Stimulated activated CD8-positive, alpha-beta memory T cell treated with anti-CD3 and anti-CD28 coated beads, Interleukin-7, amount 100 ng/mL, for 48 hours (primary cell): ENCODE data around the gene CCDC85A.

Experiments
- DNase-seq, 2 donors: peaks; one replicate each; pipeline ENCODE4 v3.0.0-alpha.2; 2020; ENCODE audit warnings: low read depth in 1 of 2; ENCODE audit errors: extremely low read depth in 1 of 2

Gene CCDC85A

GRCh38 chr2:56348392-56349210 is 164.8 kb downstream of the CCDC85A start:
- DNase-seq, result no peak

GRCh38 chr2:56357655-56358295 is 174.0 kb downstream of the CCDC85A start:
- no peak for DNase-seq

DNA sequence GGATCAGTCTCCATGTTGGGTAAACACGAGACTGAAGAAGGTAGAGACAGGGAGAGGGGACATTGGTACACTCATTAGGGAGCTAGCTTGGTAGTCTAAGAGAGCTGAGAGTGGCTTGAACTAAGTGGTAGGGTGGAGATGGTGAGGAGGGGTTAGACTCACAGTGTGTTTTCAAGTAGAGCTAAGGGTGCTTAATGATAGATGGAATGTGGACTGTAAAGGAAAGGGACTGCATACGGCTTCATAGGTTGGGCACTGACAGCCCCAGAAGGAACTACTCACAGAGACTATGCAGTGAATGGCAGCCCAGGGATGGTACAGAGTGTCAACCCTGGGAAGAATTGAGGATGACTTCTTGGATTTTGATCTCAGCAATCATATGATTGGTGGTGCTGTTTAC is 178.1 kb downstream of the CCDC85A start:
- no peak for DNase-seq

DNA sequence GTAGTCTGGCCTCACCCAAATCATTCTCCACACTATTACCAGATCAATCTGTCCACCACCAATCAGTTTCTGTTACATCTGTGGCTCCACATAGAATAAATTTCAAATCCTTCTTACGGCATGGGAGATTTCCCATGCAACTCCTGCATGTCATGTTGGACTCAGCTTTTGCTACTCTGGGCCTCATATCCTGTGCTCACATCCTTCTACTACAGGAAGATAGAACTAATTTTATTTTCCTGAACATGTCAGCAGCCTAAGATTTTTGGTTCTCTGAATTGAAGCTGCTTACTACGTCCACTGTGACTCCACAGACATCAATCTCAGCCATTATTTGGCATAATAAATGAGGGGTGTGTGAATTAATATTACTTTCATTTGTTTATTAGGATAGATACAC is 181.1 kb downstream of the CCDC85A start:
- DNase-seq, result no peak

DNA sequence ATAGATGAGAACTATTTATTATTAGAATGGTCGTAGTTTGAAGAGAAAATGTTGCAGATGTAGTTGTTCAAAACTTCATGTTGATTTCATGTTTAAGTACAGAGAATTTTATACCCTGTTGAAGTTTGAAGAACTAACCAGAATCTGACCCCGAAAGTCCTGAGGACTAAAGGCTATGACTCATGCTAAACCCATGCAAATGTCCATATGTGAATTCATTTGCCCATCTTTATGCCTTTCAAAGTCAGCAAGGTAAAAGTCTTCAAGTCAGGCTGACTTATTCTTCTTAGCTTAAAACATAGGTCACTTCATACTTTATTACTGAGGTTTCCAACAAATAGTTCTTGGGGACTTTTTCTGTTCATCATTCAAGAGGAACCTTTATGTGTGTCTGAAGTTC is 185.5 kb downstream of the CCDC85A start:
- DNase-seq, result no peak

- no peak for DNase-seq
Observed at GRCh38 chr2:56372071-56372656, 188.4 kb downstream of the CCDC85A start.

GRCh38 chr2:56375251-56375650 is 191.5 kb downstream of the CCDC85A start:
- no peak for DNase-seq

DNA sequence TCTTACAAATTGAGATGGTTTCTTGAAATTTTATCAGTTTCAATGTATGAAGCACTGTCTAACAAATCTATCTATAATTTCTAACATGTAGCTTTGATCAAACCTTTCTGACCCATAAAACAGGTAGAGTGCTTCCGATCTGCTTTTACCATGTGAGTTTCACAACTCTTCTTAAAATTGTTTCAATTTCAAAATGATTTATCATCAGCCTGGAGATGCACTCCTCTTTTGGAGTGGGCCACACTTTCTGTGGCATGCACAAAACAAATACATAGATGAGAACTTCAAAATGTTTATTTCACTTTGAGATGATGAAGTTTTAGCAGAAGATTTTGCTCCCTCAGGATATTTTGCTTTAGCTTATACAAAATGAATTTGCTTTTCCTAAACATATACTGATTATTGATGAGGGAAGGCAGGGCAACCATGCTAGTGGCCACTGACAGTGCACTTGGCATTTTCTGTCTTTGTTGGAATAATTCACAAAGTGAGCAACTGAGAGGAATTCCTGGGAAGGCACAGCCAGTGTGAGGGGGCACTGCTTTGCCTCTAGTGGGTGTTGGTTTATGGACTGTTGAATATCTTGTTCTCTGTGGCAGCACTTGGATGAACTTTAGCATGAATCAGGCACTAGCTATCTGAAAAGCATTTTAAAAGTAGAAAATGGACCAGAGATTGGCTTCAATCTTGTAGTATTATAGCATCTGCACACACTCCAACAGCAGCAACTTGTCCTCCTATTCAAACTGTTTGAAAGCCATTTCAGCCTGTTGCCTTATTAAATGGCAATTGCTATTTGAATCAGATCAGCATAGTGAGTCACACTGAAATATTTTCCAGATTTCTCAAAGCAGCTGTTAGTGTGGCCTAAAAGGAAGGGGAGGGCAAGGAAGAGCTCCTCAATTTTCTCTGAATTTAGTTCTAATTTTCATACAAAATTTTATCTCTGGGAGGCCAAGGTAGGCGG is 193.2 kb downstream of the CCDC85A start:
- no peak for DNase-seq

DNA sequence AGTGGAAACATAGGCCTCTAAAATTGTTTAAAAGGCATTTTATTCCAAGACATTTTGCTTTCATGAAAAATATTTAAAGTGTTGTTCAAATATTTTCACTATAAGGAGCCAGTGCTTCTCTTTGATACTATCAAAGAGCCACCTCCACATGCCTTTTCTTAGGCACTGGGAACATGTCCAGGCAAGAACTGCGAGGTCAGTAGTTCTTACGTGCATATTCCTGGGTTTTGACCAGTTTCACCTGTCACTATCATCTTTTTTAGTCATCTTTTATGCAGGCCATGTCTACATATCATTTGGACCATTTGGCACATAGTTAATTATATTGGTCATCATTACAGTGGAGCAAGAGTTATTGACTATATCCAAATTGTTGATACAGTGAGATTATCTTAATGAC is 195.3 kb downstream of the CCDC85A start:
- DNase-seq, result no peak

GRCh38 chr2:56380861-56381260 is 197.1 kb downstream of the CCDC85A start:
- DNase-seq, result no peak

DNA sequence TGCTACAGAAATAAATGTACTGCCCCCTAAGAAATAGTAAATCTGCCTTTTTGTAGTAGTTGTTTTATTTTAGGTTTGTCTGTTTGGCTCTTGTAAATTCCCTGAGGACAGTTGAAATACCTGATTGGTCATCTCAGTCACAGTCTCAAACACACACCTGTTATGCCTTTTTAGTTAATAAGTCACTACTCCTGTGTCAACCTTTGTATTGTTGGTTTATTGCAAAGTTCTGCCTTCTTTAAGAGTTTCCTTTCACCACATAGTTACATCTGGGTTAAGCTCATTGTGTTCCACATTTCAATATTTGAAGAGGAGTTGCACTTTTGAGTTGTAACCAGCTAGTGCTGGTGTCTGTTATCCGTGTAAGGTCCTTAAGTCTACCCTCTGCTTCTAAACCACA is 198.7 kb downstream of the CCDC85A start:
- DNase-seq, result no peak

- no peak for DNase-seq
Observed at GRCh38 chr2:56386657-56387056, 202.9 kb downstream of the CCDC85A start.

GRCh38 chr2:56390644-56391043 is 206.9 kb downstream of the CCDC85A start:
- no peak for DNase-seq

GRCh38 chr2:56410140-56410539 is 226.3 kb downstream of the CCDC85A start:
- DNase-seq, result no peak

GRCh38 chr2:56416500-56417176 is 232.8 kb downstream of the CCDC85A start:
- no peak for DNase-seq
